ENCODE data around the gene CHST7. TPM values are rescaled to one million over a fixed set of nuclear protein-coding genes. Genes with fewer than 3 reads are reported as not detected.

Gene CHST7
- total and polyA plus RNA-seq, 2 experiments from 2014 or later = 5.6 to 7.8 TPM

DNA sequence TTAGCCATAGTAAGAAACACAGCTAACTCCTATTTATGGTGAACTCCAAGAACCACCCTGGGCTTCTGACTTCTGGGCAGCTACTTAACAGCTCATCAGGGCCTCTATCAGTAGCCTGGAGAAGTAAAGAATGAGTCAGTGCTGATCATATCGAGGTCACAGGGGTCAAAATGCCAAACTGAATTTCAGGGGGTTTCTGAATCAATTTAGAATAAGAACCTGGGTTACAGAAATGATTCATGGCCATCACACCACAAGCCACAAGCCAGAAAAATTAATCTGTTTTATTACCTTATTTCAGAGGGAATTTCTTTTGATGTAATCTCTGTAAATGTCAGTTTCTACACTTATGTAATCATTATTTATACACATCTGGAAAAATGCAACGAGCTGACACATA is 64.4 kb downstream of the CHST7 start:
- no peak for DNase-seq (ENCODE audit: low spot score)
- H3K27me3 ChIP-seq = no peaks in the 10 kb centered on the region
- H3K9me3 ChIP-seq (ENCODE audit: low read depth) = no peaks in the 10 kb centered on the region
- H3K27ac ChIP-seq = no peak overlapping the region
- H4K20me1 ChIP-seq (ENCODE audit: insufficient read depth, poor library complexity, severe bottlenecking) = no peaks in the 10 kb centered on the region
- no peak overlapping the region for H3K4me3 ChIP-seq
- H3K4me2 ChIP-seq = no peak overlapping the region
- no peaks in the 10 kb centered on the region for H3K79me2 ChIP-seq
- H2AFZ ChIP-seq = no peak overlapping the region
- H3K4me1 ChIP-seq (ENCODE audit: insufficient read depth) = no peaks in the 10 kb centered on the region
- H3K9me2 ChIP-seq (replicated peaks; ENCODE audit: insufficient read depth) = no peaks in the 10 kb centered on the region
- WGBS (ENCODE audit: low lambda C conversion rate, missing lambda C conversion rate) = 36% methylated on average over 2 of the region's 2 CpGs
- no peaks in the 10 kb centered on the region for H3K36me3 ChIP-seq (replicated peaks; ENCODE audit: insufficient read depth, low read depth)
- TF ChIP-seq EZH2phosphoT487 (IDR thresholded peaks at IDR 0.05; ENCODE audit: low read depth, severe bottlenecking, unreplicated experiment) (no peak), EZH2 (IDR thresholded peaks at IDR 0.05; ENCODE audit: borderline replicate concordance) (no peak), CTCF (IDR thresholded peaks at IDR 0.05; ENCODE audit: poor library complexity) (no peak)

DNA sequence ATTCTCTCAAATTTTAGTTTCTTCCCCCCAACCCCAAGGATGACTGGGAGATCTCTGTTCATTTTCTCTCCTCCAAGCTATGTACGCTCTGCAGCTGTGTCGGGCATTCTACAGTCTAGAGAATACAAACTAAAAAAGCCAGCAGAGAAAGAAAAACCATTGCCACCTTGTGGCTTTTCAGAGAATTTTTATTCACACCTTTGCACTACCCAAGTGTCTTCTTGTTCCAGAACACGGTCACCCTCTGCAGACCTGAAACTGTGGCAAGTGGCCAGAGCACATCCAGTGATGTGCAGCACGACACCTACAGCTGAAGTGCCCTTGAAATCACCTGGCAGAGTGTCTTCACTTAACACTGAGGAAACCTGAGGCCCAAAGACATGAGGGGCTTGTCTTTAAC is 68.6 kb downstream of the CHST7 start:
- Histone ChIP-seq H3K27me3 (no peaks in the 10 kb centered on the region), H3K27ac (no peak overlapping the region), H3K9me3 (ENCODE audit: low read depth) (no peaks in the 10 kb centered on the region), H2AFZ (no peak overlapping the region), H3K9me2 (replicated peaks; ENCODE audit: insufficient read depth) (no peaks in the 10 kb centered on the region), H3K79me2 (no peaks in the 10 kb centered on the region), H3K4me1 (ENCODE audit: insufficient read depth) (no peaks in the 10 kb centered on the region), H4K20me1 (ENCODE audit: insufficient read depth, poor library complexity, severe bottlenecking) (no peaks in the 10 kb centered on the region), H3K4me2 (no peak overlapping the region), H3K4me3 (no peak overlapping the region), H3K36me3 (replicated peaks; ENCODE audit: insufficient read depth, low read depth) (no peaks in the 10 kb centered on the region)
- peak; percentile 12 for DNase-seq (ENCODE audit: low spot score)
- TF ChIP-seq EZH2 (IDR thresholded peaks at IDR 0.05; ENCODE audit: borderline replicate concordance) = no peak
- TF ChIP-seq EZH2phosphoT487 (IDR thresholded peaks at IDR 0.05; ENCODE audit: low read depth, severe bottlenecking, unreplicated experiment) = no peak
- TF ChIP-seq CTCF (IDR thresholded peaks at IDR 0.05; ENCODE audit: poor library complexity) = peak; percentile 32
- WGBS (ENCODE audit: low lambda C conversion rate, missing lambda C conversion rate) = 73% methylated on average over 4 of the region's 4 CpGs

DNA sequence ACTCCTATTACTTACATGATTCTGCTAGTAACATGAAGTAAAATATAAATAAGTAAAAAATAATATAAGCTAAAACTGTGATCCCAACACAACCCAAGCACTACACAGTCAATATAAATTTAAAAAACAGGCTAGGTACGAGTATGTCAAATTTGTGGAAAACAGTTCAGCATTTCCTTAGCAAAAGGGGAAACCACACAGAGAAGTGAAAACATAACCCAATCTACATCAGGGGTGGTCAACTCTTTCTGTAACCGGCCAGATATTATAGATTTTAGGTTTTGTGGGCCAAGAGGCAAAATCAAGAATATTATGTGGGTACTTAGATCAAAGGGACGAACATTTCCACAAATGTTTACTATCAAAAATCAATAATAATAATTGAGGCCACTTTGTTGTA is 70.1 kb downstream of the CHST7 start:
- 67% methylated on average over 3 of the region's 3 CpGs for WGBS (ENCODE audit: low lambda C conversion rate, missing lambda C conversion rate)
- Histone ChIP-seq H3K9me2 (replicated peaks; ENCODE audit: insufficient read depth) (no peaks in the 10 kb centered on the region), H4K20me1 (ENCODE audit: insufficient read depth, poor library complexity, severe bottlenecking) (no peaks in the 10 kb centered on the region)

More for the DNA sequence above, 70.1 kb downstream of the CHST7 start:
- H3K27me3 ChIP-seq = no peaks in the 10 kb centered on the region
- H3K79me2 ChIP-seq = no peaks in the 10 kb centered on the region
- H3K36me3 ChIP-seq (replicated peaks; ENCODE audit: insufficient read depth, low read depth) = no peaks in the 10 kb centered on the region
- H2AFZ ChIP-seq = no peak overlapping the region
- H3K27ac ChIP-seq = no peak overlapping the region
- no peaks in the 10 kb centered on the region for H3K4me1 ChIP-seq (ENCODE audit: insufficient read depth)
- no peak overlapping the region for H3K4me3 ChIP-seq
- H3K4me2 ChIP-seq = no peak overlapping the region
- no peak for DNase-seq (ENCODE audit: low spot score)
- no peaks in the 10 kb centered on the region for H3K9me3 ChIP-seq (ENCODE audit: low read depth)
- TF ChIP-seq EZH2 (IDR thresholded peaks at IDR 0.05; ENCODE audit: borderline replicate concordance) (no peak), CTCF (IDR thresholded peaks at IDR 0.05; ENCODE audit: poor library complexity) (no peak), EZH2phosphoT487 (IDR thresholded peaks at IDR 0.05; ENCODE audit: low read depth, severe bottlenecking, unreplicated experiment) (no peak)

All from hepatocyte (in vitro differentiated cells).